Measurements from ENCODE around the gene OTOF. TPM values are rescaled to one million over a fixed set of nuclear protein-coding genes. Genes with fewer than 3 reads are reported as not detected.

OTOF gene
- polyA plus RNA-seq, 3 donors: 0.51 TPM; not detected in 2

DNA sequence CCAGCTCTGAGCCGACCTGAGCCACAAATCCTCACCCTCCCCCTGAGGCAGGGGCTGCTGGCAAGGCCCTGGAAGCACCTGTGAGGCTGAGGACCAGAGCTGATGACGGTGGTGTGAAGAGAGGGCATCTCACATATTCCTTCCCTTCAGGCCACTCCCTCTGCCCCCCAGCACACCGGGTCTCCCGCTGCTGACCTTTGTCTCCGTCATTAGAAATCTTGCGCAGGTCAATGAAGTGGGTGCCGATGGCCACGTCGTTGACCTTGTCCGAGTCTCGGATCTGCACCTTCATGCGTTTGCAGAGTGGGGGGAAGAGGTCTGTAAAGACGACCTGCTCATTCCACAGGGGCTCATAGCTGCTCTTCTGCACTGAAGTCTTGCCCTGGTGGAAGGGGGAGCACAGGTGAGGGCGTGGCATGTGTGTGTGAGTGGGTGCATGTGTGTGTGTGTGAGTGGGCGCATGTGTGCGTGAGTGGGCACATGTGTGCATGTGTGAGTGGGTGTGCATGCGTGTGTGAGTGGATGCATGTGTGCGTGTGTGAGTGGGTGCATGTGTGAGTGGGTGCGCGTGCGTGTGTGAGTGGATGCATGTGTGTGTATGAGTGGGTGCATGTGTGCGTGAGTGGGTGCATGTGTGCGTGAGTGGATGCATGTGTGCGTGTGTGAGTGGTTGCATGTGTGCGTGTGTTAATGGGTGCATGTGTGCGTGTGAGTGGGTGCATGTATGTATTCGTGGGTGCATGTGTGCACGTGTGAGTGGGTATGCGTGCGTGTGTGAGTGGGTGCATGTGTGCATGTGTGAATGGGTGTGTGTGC is 4.5 kb upstream of the OTOF start:
- peaks cover under 1 to 3% of the 10 kb centered on the region in 2 donors for H3K4me1 ChIP-seq (ENCODE audit: control insufficient read depth in 1 of 2, insufficient read depth in 2 of 2, low read length in 2 of 2)
- H3K9me3 Mint-ChIP-seq: peaks cover 0 to 3% (median 0%) of the 10 kb centered on the region in 7 donors
- H4K20me1 ChIP-seq (ENCODE audit: insufficient read depth, low read length): no peaks in the 10 kb centered on the region
- no peaks in the 10 kb centered on the region for H3K9me3 ChIP-seq (replicated peaks in 1 of 2; ENCODE audit: control insufficient read depth in 1 of 2, insufficient read depth in 1 of 2, low read length in 2 of 2)
- no peaks in the 10 kb centered on the region for H3K36me3 ChIP-seq (replicated peaks in 1 of 2; ENCODE audit: control insufficient read depth in 1 of 2, insufficient read depth in 2 of 2, low read length in 2 of 2)
- no peak overlapping the region for H3K27ac ChIP-seq (ENCODE audit: low read depth in 1 of 2, low read length in 2 of 2)
- H3K4me2 ChIP-seq (replicated peaks; ENCODE audit: extremely low read depth, low read length, poor library complexity, severe bottlenecking): no peak overlapping the region
- TF ChIP-seq CTCF (IDR thresholded peaks at IDR 0.05): no peak
- peaks cover 5% of the 10 kb centered on the region for H3K4me1 Mint-ChIP-seq
- 98% methylated on average over 25 of the region's 30 CpGs for WGBS (ENCODE audit: insufficient coverage)
- no peaks in the 10 kb centered on the region for H3K27me3 ChIP-seq (ENCODE audit: control insufficient read depth in 2 of 2, insufficient read depth in 2 of 2, low read length in 2 of 2)
- H3K36me3 Mint-ChIP-seq: no peaks in the 10 kb centered on the region
- H3K4me3 ChIP-seq (replicated peaks in 1 of 3; ENCODE audit: low read depth in 2 of 3, low read length in 3 of 3): no peak overlapping the region
- no peaks in the 10 kb centered on the region for H3K79me2 ChIP-seq (ENCODE audit: insufficient read depth, low read length)
- H3K27ac Mint-ChIP-seq: peak overlapping the region in 1 of 7 donors; percentile 3
- intact Hi-C loops (cut with micrococcal nuclease): no loop called here
- no peak for DNase-seq
- H2AFZ ChIP-seq (ENCODE audit: insufficient read depth, low read depth, low read length, poor library complexity, severe bottlenecking): no peak overlapping the region
- H3K4me3 Mint-ChIP-seq: no peak overlapping the region
- H3K27me3 Mint-ChIP-seq (ENCODE audit: low read depth in 3 of 3): peaks cover 8 to 10% (median 8%) of the 10 kb centered on the region in 3 donors
- no peak overlapping the region for H3K9ac ChIP-seq (ENCODE audit: insufficient read depth, low read length, poor library complexity, severe bottlenecking)

GRCh38 chr2:26481706-26482105 is 3.8 kb upstream of the OTOF start:
- Mint-ChIP-seq H3K4me3 (no peak overlapping the region), H3K4me1 (peaks cover 4% of the 10 kb centered on the region), H3K36me3 (no peaks in the 10 kb centered on the region), H3K27me3 (ENCODE audit: low read depth in 3 of 3) (peaks cover 8 to 10% (median 10%) of the 10 kb centered on the region in 3 donors), H3K9me3 (peaks cover 0 to 3% (median 0%) of the 10 kb centered on the region in 7 donors), H3K27ac (peak overlapping the region in 1 of 7 donors; percentile 12)
- no peaks in the 10 kb centered on the region for H4K20me1 ChIP-seq (ENCODE audit: insufficient read depth, low read length)
- H2AFZ ChIP-seq (ENCODE audit: insufficient read depth, low read depth, low read length, poor library complexity, severe bottlenecking): no peak overlapping the region
- TF ChIP-seq CTCF (IDR thresholded peaks at IDR 0.05): no peak
- H3K9me3 ChIP-seq (replicated peaks in 1 of 2; ENCODE audit: control insufficient read depth in 1 of 2, insufficient read depth in 1 of 2, low read length in 2 of 2): no peaks in the 10 kb centered on the region
- intact Hi-C loops (cut with micrococcal nuclease): no loop called here
- no peak overlapping the region for H3K4me3 ChIP-seq (replicated peaks in 1 of 3; ENCODE audit: low read depth in 2 of 3, low read length in 3 of 3)
- H3K79me2 ChIP-seq (ENCODE audit: insufficient read depth, low read length): no peaks in the 10 kb centered on the region
- WGBS (ENCODE audit: insufficient coverage): 100% methylated on average over 2 of the region's 3 CpGs
- H3K4me2 ChIP-seq (replicated peaks; ENCODE audit: extremely low read depth, low read length, poor library complexity, severe bottlenecking): no peak overlapping the region
- H3K36me3 ChIP-seq (replicated peaks in 1 of 2; ENCODE audit: control insufficient read depth in 1 of 2, insufficient read depth in 2 of 2, low read length in 2 of 2): no peaks in the 10 kb centered on the region
- H3K27ac ChIP-seq (ENCODE audit: low read depth in 1 of 2, low read length in 2 of 2): no peak overlapping the region
- H3K4me1 ChIP-seq (ENCODE audit: control insufficient read depth in 1 of 2, insufficient read depth in 2 of 2, low read length in 2 of 2): peaks cover 5 to 8% of the 10 kb centered on the region in 2 donors
- H3K9ac ChIP-seq (ENCODE audit: insufficient read depth, low read length, poor library complexity, severe bottlenecking): no peak overlapping the region
- no peak for DNase-seq
- no peaks in the 10 kb centered on the region for H3K27me3 ChIP-seq (ENCODE audit: control insufficient read depth in 2 of 2, insufficient read depth in 2 of 2, low read length in 2 of 2)

Data from CD14-positive monocyte (primary cell).